ENCODE measurements around the gene RNF8. TPM values are rescaled to one million over a fixed set of nuclear protein-coding genes. Genes with fewer than 3 reads are reported as not detected.
"Not testable (repeated sequence)": the region's sequence is repeated elsewhere in the genome, so short reads cannot be mapped to it uniquely, and the experiment has no call there.

RNF8 gene
- total RNA-seq, result 20.8 and 29.2 TPM in 2 replicates

DNA sequence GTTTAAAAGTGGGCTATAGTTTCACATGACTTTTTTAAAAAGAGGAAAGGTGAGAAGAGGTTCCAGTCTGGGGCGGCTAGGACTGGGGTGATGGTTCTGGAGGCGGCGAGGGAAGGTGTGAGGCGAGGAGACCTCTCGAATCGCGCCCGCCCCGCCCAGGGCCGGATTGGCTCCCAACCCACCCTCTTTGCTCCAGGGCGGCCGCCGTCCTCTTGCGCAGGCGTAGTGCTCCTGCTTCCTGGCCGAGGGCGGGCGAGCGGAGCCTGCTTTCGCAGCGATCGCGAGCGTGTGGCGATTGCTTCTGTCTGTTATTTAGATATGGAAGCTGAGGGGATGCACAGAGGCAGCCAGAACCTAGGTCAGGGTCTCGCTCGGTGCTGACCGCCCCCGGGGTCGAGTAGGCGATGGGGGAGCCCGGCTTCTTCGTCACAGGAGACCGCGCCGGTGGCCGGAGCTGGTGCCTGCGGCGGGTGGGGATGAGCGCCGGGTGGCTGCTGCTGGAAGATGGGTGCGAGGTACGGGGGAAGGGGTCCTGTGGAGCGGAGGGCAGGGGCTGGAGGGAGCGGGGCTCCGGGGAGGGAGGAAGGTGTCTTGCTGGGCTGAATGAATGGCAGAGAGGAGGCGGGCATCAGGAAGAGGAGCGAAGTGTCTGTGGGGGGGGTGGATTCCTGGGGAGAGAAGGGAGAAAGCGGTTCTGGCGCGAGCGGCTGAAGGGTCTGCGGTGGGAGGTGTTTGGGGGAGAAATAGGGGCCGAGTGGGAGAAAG is at the start of gene RNF8:
Gene RNF8, plus strand, starts transcription at position 223 of the 765 bp plus-strand sequence. Its CDS starts 182 bp downstream, at position 405.
- DNase-seq (ENCODE audit: low read depth) (peak; percentile 74), FAIRE-seq (no peak)
- Histone ChIP-seq H3K27me3 (ENCODE audit: control insufficient read depth, insufficient read depth, low read length) (no peaks in the 10 kb centered on the region), H3K36me3 (ENCODE audit: control insufficient read depth, insufficient read depth, low read length) (no peaks in the 10 kb centered on the region), H3K4me3 (ENCODE audit: low read depth, low read length) (peak within 1 kb of the TSS; percentile 93)
- TF ChIP-seq CTCF (IDR thresholded peaks at IDR 0.05; ENCODE audit: insufficient read depth, low read length, severe bottlenecking), result no peak

- no peak for DNase-seq (ENCODE audit: low read depth)
- H3K27me3 ChIP-seq (ENCODE audit: control insufficient read depth, insufficient read depth, low read length), result no peaks in the 10 kb centered on the region
- H3K36me3 ChIP-seq (ENCODE audit: control insufficient read depth, insufficient read depth, low read length), result peaks cover 5% of the 10 kb centered on the region
- TF ChIP-seq CTCF (IDR thresholded peaks at IDR 0.05; ENCODE audit: insufficient read depth, low read length, severe bottlenecking), result no peak
- no peak overlapping the region for H3K4me3 ChIP-seq (ENCODE audit: low read depth, low read length)
- no peak for FAIRE-seq
Measured at GRCh38 chr6:37304766-37305165, 49.0 kb upstream of the RNF8 start.

DNA sequence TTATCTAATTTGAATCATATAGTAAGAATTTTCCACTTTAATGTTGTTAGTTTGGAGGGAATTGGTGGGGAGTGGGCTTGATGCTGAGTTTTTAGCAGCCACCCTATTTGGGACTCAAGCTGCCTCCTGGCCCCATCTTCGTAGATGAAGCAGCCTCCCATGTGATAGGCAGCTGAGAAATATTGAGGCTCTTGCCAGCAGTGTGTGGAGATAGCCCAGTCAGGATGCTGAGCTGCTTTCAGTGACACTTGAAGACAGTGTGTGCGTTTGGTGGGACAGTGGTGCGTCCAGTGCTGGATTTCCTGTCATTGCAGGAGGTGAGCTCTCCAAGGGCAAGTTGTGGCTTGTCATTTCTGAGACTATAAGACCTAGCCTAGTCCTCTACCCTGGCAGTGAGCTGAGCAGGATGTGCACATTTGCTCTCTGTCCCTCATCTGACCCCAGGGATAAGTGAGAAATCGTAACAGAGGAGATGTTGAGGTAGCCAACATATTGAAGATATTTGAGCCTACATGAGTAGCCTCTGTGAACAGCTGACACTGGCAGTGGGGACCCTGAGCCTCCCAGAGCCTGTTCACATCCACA is 47.9 kb upstream of the RNF8 start:
- peaks cover 4% of the 10 kb centered on the region for H3K36me3 ChIP-seq (ENCODE audit: control insufficient read depth, insufficient read depth, low read length)
- DNase-seq (ENCODE audit: low read depth), result peak; percentile 65
- no peak for TF ChIP-seq CTCF (IDR thresholded peaks at IDR 0.05; ENCODE audit: insufficient read depth, low read length, severe bottlenecking)
- no peak overlapping the region for H3K4me3 ChIP-seq (ENCODE audit: low read depth, low read length)
- no peaks in the 10 kb centered on the region for H3K27me3 ChIP-seq (ENCODE audit: control insufficient read depth, insufficient read depth, low read length)
- no peak for FAIRE-seq

DNA sequence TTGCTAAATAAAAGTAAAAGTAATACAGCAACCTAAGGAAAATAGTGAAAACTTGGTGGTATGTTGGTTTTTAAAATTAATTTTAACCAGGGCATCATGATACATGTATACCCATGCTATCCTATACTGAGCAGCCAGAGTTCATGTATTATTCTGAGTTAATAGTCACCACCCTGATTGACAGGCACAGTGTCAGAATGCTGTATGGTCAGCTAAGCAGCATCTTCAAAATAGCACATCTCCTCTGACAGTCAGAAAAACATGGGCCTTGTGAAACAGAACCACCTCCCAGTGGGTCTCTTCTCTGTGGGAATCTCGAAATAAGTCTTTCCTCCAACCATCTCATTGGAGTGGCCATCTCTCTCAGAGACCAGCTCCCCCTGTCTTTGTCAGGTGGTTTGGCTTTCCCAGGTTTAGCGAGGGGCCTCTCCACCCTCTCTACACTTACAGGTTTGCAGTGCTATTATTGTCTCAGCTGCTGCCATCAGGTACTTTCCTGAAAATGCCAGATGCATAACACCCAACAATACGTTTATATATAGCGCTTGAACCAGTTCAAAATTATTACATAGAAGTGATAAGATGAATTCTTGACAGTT is 47.1 kb upstream of the RNF8 start:
- no peaks in the 10 kb centered on the region for H3K27me3 ChIP-seq (ENCODE audit: control insufficient read depth, insufficient read depth, low read length)
- TF ChIP-seq CTCF (IDR thresholded peaks at IDR 0.05; ENCODE audit: insufficient read depth, low read length, severe bottlenecking), result no peak
- FAIRE-seq (no peak), DNase-seq (ENCODE audit: low read depth) (no peak)
- peaks cover 4% of the 10 kb centered on the region for H3K36me3 ChIP-seq (ENCODE audit: control insufficient read depth, insufficient read depth, low read length)
- no peak overlapping the region for H3K4me3 ChIP-seq (ENCODE audit: low read depth, low read length)

DNA sequence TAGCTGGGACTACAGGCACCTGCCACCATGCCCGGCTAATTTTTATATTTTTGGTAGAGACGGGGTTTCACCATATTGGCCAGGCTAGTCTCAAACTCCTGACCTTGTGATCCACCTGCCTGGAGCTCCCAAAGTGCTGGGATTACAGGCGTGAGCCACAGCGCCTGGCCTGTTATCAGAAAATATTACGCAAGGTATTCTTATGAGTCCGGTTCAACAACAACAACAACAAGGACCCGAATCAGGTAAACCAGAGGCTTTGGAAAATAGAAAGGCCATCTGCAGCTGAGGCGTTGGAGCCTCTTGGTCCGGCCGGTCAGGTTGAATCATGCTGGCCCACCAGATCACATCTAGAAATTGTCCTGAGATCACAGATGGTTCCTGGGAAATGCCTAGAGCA is 46.3 kb upstream of the RNF8 start:
- H3K27me3 ChIP-seq (ENCODE audit: control insufficient read depth, insufficient read depth, low read length); FAIRE-seq; H3K4me3 ChIP-seq (ENCODE audit: low read depth, low read length); DNase-seq (ENCODE audit: low read depth); H3K36me3 ChIP-seq (ENCODE audit: control insufficient read depth, insufficient read depth, low read length): not testable (repeated sequence)

GRCh38 chr6:37308069-37308815 is 45.5 kb upstream of the RNF8 start:
- TF ChIP-seq CTCF (IDR thresholded peaks at IDR 0.05; ENCODE audit: insufficient read depth, low read length, severe bottlenecking), result no peak
- FAIRE-seq, result no peak
- H3K4me3 ChIP-seq (ENCODE audit: low read depth, low read length), result no peak overlapping the region
- H3K36me3 ChIP-seq (ENCODE audit: control insufficient read depth, insufficient read depth, low read length), result peaks cover 1% of the 10 kb centered on the region
- peak; percentile 81 for DNase-seq (ENCODE audit: low read depth)
- H3K27me3 ChIP-seq (ENCODE audit: control insufficient read depth, insufficient read depth, low read length), result no peaks in the 10 kb centered on the region

Measured in bronchial epithelial cell (primary cell).